ENCODE results near the gene PLXNA4. TPM values are rescaled to one million over a fixed set of nuclear protein-coding genes. Genes with fewer than 3 reads are reported as not detected.

Gene PLXNA4
- total and polyA plus RNA-seq, 9 of the 15 experiments (the other 6 are each of a cell fraction or from before 2014, with no cell fraction given) = under 0.01 to 0.09 TPM; not detected in 7

DNA sequence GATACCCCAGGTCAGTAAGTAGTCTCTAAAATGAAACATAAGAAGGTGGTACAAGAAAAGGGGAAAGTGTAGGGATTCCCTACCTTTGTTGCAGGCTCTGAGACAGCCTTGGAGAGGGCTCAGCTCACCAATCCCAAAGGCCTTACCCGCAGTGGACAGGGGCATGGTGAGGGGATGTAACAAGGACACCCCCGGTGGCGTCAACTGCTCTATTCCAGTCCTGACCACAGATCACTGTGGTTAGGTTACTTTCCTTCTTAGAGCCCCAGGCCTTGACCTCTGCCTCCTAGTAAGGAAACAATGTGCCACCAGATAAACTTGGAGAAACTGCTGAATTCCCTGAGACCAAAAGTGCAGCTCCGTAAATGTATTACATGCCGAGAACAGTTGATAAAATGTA, 17.5 kb downstream of the PLXNA4 start:
- no peak for ATAC-seq
- Histone ChIP-seq H2AFZ (ENCODE audit: low read depth, low read length) (no peak overlapping the region), H3K4me2 (ENCODE audit: insufficient read depth, low read length) (no peak overlapping the region), H3K36me3 (ENCODE audit: control insufficient read depth, insufficient read depth, low read length) (no peaks in the 10 kb centered on the region), H3K4me3 (no peak overlapping the region), H3K27ac (ENCODE audit: extremely low read depth, low read depth, low read length) (no peak overlapping the region), H3K9me3 (replicated peaks; ENCODE audit: control insufficient read depth, insufficient read depth, low read depth, low read length) (no peaks in the 10 kb centered on the region), H3K9me1 (ENCODE audit: control insufficient read depth, insufficient read depth, low read length) (no peaks in the 10 kb centered on the region), H3K4me1 (replicated peaks in 1 of 2; ENCODE audit: control insufficient read depth in 2 of 2, insufficient read depth in 2 of 2, low read length in 2 of 2) (no peaks in the 10 kb centered on the region), H4K20me1 (replicated peaks; ENCODE audit: control insufficient read depth, insufficient read depth, low read length) (no peaks in the 10 kb centered on the region), H3K79me2 (ENCODE audit: control insufficient read depth, insufficient read depth, low read length) (no peaks in the 10 kb centered on the region), H3K9ac (ENCODE audit: insufficient read depth in 1 of 2, low read depth in 2 of 2, low read length in 2 of 2) (no peak overlapping the region), H3K27me3 (ENCODE audit: control insufficient read depth in 2 of 2, insufficient read depth in 2 of 2, low read length in 2 of 2) (0 out of 5 replicates have a peak, but pooled peaks cover 0 to 11% of the 10 kb centered on the region in 2 experiments)
- CTCF ChIA-PET (ENCODE audit: low intra/inter-chr PET ratio) = no interaction called here
- TF ChIP-seq, protein P1, sequence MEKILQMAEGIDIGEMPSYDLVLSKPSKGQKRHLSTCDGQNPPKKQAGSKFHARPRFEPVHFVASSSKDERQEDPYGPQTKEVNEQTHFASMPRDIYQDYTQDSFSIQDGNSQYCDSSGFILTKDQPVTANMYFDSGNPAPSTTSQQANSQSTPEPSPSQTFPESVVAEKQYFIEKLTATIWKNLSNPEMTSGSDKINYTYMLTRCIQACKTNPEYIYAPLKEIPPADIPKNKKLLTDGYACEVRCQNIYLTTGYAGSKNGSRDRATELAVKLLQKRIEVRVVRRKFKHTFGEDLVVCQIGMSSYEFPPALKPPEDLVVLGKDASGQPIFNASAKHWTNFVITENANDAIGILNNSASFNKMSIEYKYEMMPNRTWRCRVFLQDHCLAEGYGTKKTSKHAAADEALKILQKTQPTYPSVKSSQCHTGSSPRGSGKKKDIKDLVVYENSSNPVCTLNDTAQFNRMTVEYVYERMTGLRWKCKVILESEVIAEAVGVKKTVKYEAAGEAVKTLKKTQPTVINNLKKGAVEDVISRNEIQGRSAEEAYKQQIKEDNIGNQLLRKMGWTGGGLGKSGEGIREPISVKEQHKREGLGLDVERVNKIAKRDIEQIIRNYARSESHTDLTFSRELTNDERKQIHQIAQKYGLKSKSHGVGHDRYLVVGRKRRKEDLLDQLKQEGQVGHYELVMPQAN (IDR thresholded peaks at IDR 0.05; ENCODE audit: borderline replicate concordance) = no peak
- no peak for TF ChIP-seq ARID1B (IDR thresholded peaks at IDR 0.05)
- no peak for FAIRE-seq
- intact Hi-C loops (cut with micrococcal nuclease) = no loop called here
- POLR2A ChIA-PET = no interaction called here
- WGBS (ENCODE audit: insufficient coverage, low coverage, missing lambda C conversion rate) = 0% methylated on average over 5 of the region's 5 CpGs
- DNase-seq (ENCODE audit: extremely low read depth in 1 of 4, low spot score in 3 of 4) = no peak
- no TSS peak for BruUV-seq (replicated peaks)
- in situ Hi-C loops (cut with MboI) = no loop called here

DNA sequence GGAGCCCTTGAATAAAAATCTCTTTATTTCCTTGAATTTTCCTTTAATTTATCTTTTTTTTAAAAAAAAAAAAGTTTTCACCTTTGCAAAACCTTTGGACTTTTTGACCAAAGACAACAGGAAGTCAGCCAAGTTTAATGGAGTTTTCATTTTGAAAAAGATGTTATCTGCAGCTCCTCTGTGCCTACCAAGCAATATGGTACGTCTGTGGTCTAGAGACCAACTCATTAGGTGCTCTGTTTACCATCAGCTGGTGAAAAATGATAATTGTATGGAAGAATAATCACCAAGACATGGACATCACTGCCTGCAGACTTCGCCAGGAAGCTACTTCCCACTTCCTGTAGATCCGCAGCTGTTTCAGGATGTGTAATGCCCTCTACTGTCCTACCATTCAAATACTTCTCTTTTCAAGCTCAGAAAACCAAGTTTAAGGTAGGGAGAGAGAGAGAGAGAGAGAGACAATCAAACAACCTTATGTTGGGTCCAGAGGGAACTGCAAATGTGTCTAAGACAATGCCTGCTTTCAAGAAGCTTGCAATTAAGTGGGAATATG, 18.7 kb downstream of the PLXNA4 start:
- Histone ChIP-seq H3K27ac (ENCODE audit: extremely low read depth, low read depth, low read length) (no peak overlapping the region), H3K4me3 (no peak overlapping the region), H3K27me3 (ENCODE audit: control insufficient read depth in 2 of 2, insufficient read depth in 2 of 2, low read length in 2 of 2) (0 out of 5 replicates have a peak, but pooled peaks cover 0 to 11% of the 10 kb centered on the region in 2 experiments), H3K9me3 (replicated peaks; ENCODE audit: control insufficient read depth, insufficient read depth, low read depth, low read length) (no peaks in the 10 kb centered on the region), H3K4me1 (replicated peaks in 1 of 2; ENCODE audit: control insufficient read depth in 2 of 2, insufficient read depth in 2 of 2, low read length in 2 of 2) (no peaks in the 10 kb centered on the region), H3K36me3 (ENCODE audit: control insufficient read depth, insufficient read depth, low read length) (no peaks in the 10 kb centered on the region), H3K4me2 (ENCODE audit: insufficient read depth, low read length) (0 out of 2 replicates have a peak overlapping the region, but pooled peaks have one; percentile 4), H2AFZ (ENCODE audit: low read depth, low read length) (peak overlapping the region; percentile 57; the same call in 1 of the 2 replicates), H3K79me2 (ENCODE audit: control insufficient read depth, insufficient read depth, low read length) (no peaks in the 10 kb centered on the region), H3K9ac (ENCODE audit: insufficient read depth in 1 of 2, low read depth in 2 of 2, low read length in 2 of 2) (no peak overlapping the region), H4K20me1 (replicated peaks; ENCODE audit: control insufficient read depth, insufficient read depth, low read length) (no peaks in the 10 kb centered on the region), H3K9me1 (ENCODE audit: control insufficient read depth, insufficient read depth, low read length) (no peaks in the 10 kb centered on the region)
- DNase-seq (ENCODE audit: extremely low read depth in 1 of 4, low spot score in 3 of 4) (peak in 1 of 4 experiments; percentile 14), FAIRE-seq (peak; percentile 42), ATAC-seq (peak; percentile 60)
- BruUV-seq (replicated peaks) = no TSS peak
- intact Hi-C loops (cut with micrococcal nuclease) = no loop called here
- in situ Hi-C loops (cut with MboI) = no loop called here
- ChIA-PET POLR2A (interaction anchor here (0.8 kb wide), 1 partner anchor 17 kb away, joined by 5 read pairs; no protein-coding TSS in a partner anchor), CTCF (ENCODE audit: low intra/inter-chr PET ratio) (no interaction called here)
- 0% methylated on average over 3 of the region's 3 CpGs for WGBS (ENCODE audit: insufficient coverage, low coverage, missing lambda C conversion rate)
- TF ChIP-seq ZNF140 (CRISPR knock-in tag; IDR thresholded peaks at IDR 0.05) = no peak
- TF ChIP-seq ETV1 (tag; conservative IDR thresholded peaks at IDR 0.05; ENCODE audit: low read depth) = peak; percentile 48; the same call in 1 of the 2 replicates
- no peak for TF ChIP-seq ZNF445 (CRISPR knock-in tag; IDR thresholded peaks at IDR 0.05; ENCODE audit: low read depth)
